IPS-20b (cell line): ENCODE data around the gene RMRP.
A peak's percentile ranks its signal among the peaks of the same experiment; 100 is the strongest.

Source experiments
- H3K27ac ChIP-seq: one replicate; pipeline ENCODE4 v1.5.1; 2013; ENCODE audit warnings: low read length
- H3K27me3 ChIP-seq: 2 replicates; pipeline ENCODE4 v1.6.1; 2013; ENCODE audit warnings: mild to moderate bottlenecking, low read length, inconsistent platforms; ENCODE audit not compliant: insufficient read depth
- H3K36me3 ChIP-seq: 2 replicates; pipeline ENCODE4 v1.6.1; 2013; ENCODE audit warnings: low read depth, mild to moderate bottlenecking, inconsistent platforms, low read length, moderate library complexity; ENCODE audit not compliant: insufficient read depth
- H3K4me1 ChIP-seq: 2 replicates; pipeline ENCODE4 v1.6.1; 2013; ENCODE audit warnings: mild to moderate bottlenecking, control low read depth, inconsistent platforms, low read length, moderate library complexity; ENCODE audit not compliant: insufficient read depth
- H3K4me3 ChIP-seq: 2 replicates; pipeline ENCODE4 v1.5.1; 2013; ENCODE audit warnings: mild to moderate bottlenecking, low read length, inconsistent platforms
- H3K9ac ChIP-seq: 2 replicates; pipeline ENCODE4 v1.6.1; 2013; ENCODE audit warnings: low read depth, mild to moderate bottlenecking, inconsistent platforms, low read length, moderate library complexity
- H3K9me3 ChIP-seq: 2 replicates; pipeline ENCODE4 v1.6.1; 2013; ENCODE audit warnings: mild to moderate bottlenecking, low read depth, low read length, inconsistent platforms; ENCODE audit not compliant: insufficient read depth

RMRP gene

GRCh38 chr9:35685506-35685905, 27.7 kb upstream of the RMRP start:
- Histone ChIP-seq H3K9ac (no peak overlapping the region), H3K27me3 (no peaks in the 10 kb centered on the region), H3K4me3 (no peak overlapping the region), H3K9me3 (no peaks in the 10 kb centered on the region), H3K36me3 (peaks cover 78% of the 10 kb centered on the region), H3K4me1 (peaks cover 8% of the 10 kb centered on the region), H3K27ac (no peak overlapping the region)

- no peak overlapping the region for H3K4me3 ChIP-seq
- H3K27me3 ChIP-seq: no peaks in the 10 kb centered on the region
- no peaks in the 10 kb centered on the region for H3K9me3 ChIP-seq
- H3K4me1 ChIP-seq: peaks cover 8% of the 10 kb centered on the region
- H3K9ac ChIP-seq: no peak overlapping the region
- peaks cover 78% of the 10 kb centered on the region for H3K36me3 ChIP-seq
- no peak overlapping the region for H3K27ac ChIP-seq
Observed at GRCh38 chr9:35684921-35685320, 27.1 kb upstream of the RMRP start.

DNA sequence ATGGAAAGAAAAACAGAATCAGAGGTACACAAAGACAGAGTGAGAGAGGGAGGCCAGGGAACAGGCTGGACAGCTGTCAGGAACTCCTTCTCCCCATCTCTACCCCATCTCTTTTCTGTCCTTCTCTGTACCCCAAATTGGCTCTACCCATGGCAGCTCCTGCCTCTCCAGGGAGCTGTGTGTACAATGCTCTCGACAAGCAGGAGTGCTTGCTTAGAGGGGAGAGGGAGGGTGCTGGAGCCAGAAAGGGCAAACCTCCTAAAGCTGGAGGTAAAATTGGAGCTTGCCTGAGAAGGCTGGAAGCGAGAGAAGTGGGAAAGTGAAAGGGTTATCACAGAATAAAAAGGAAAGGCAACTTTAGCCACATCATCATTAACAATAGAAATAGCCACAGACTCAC, 25.5 kb upstream of the RMRP start:
- Histone ChIP-seq H3K9me3 (no peaks in the 10 kb centered on the region), H3K4me3 (no peak overlapping the region), H3K4me1 (peaks cover 3% of the 10 kb centered on the region; the same call in 1 of the 2 replicates), H3K27ac (no peak overlapping the region), H3K36me3 (peaks cover 70% of the 10 kb centered on the region), H3K27me3 (no peaks in the 10 kb centered on the region), H3K9ac (no peak overlapping the region)

- no peak overlapping the region for H3K9ac ChIP-seq
- H3K36me3 ChIP-seq: peaks cover 64% of the 10 kb centered on the region
- no peak overlapping the region for H3K27ac ChIP-seq
- H3K9me3 ChIP-seq: no peaks in the 10 kb centered on the region
- H3K4me1 ChIP-seq: no peaks in the 10 kb centered on the region; the same call in 1 of the 2 replicates
- H3K4me3 ChIP-seq: no peak overlapping the region
- H3K27me3 ChIP-seq: no peaks in the 10 kb centered on the region
Observed at GRCh38 chr9:35682520-35683315, 24.9 kb upstream of the RMRP start.

- Histone ChIP-seq H3K9me3 (no peaks in the 10 kb centered on the region), H3K36me3 (peaks cover 57% of the 10 kb centered on the region), H3K4me1 (no peaks in the 10 kb centered on the region), H3K27ac (no peak overlapping the region), H3K4me3 (no peak overlapping the region), H3K27me3 (no peaks in the 10 kb centered on the region), H3K9ac (no peak overlapping the region)
Observed at GRCh38 chr9:35682051-35682450, 24.2 kb upstream of the RMRP start.

GRCh38 chr9:35681341-35682002, 23.7 kb upstream of the RMRP start:
- H3K4me1 ChIP-seq: peaks cover under 1% of the 10 kb centered on the region; the same call in 1 of the 2 replicates
- no peak overlapping the region for H3K4me3 ChIP-seq
- no peaks in the 10 kb centered on the region for H3K9me3 ChIP-seq
- peaks cover 52% of the 10 kb centered on the region for H3K36me3 ChIP-seq
- H3K27ac ChIP-seq: no peak overlapping the region
- H3K9ac ChIP-seq: no peak overlapping the region
- peaks cover 2% of the 10 kb centered on the region; the same call in 1 of the 2 replicates for H3K27me3 ChIP-seq

DNA sequence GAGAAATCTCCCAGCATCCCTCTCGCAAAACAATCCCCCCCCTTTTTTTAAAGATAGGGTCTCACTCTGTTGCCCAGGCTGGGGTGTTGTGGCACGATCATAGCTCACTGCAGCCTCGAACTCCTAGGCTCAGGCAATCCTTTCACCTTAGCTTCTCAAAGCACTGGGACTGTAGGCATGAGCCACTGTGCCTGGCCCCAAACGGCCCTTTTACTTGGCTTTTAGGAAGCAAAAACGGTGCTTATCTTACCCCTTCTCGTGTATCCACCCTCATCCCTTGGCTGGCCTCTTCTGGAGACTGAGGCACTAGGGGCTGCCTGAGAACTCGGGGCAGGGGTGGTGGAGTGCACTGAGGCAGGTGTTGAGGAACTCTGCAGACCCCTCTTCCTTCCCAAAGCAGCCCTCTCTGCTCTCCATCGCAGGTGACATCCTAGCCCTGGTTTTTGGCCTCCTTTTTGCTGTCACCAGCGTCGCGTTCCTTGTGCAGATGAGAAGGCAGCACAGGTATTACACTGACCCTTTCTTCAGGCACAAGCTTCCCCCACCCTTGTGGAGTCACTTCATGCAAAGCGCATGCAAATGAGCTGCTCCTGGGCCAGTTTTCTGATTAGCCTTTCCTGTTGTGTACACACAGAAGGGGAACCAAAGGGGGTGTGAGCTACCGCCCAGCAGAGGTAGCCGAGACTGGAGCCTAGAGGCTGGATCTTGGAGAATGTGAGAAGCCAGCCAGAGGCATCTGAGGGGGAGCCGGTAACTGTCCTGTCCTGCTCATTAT, 22.7 kb upstream of the RMRP start:
- Histone ChIP-seq H3K4me1 (peaks cover 6% of the 10 kb centered on the region; the same call in 1 of the 2 replicates), H3K27me3 (peaks cover 7% of the 10 kb centered on the region), H3K27ac (no peak overlapping the region), H3K36me3 (peaks cover 42% of the 10 kb centered on the region), H3K4me3 (no peak overlapping the region), H3K9ac (no peak overlapping the region), H3K9me3 (no peaks in the 10 kb centered on the region)

DNA sequence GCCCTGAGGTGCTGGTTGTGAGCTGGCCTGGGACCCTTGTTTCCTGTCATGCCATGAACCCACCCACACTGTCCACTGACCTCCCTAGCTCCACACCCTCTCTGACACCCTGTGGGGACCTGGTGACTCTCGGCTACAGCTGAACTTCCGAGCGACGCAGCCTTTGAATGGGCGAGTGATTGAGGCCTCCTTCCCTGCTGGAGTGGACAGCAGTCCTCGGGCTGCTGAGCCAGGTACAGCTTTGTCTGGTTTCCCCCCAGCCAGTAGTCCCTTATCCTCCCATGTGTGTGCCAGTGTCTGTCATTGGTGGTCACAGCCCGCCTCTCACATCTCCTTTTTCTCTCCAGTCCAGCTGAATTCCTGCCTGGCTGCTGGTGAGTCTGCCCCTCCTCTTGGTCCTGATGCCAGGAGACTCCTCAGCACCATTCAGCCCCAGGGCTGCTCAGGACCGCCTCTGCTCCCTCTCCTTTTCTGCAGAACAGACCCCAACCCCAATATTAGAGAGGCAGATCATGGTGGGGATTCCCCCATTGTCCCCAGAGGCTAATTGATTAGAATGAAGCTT, 22.0 kb upstream of the RMRP start:
- Histone ChIP-seq H3K4me1 (peaks cover 6% of the 10 kb centered on the region; the same call in 1 of the 2 replicates), H3K27ac (no peak overlapping the region), H3K4me3 (no peak overlapping the region), H3K27me3 (peaks cover 7% of the 10 kb centered on the region), H3K9me3 (no peaks in the 10 kb centered on the region), H3K36me3 (peaks cover 35% of the 10 kb centered on the region), H3K9ac (no peak overlapping the region)

GRCh38 chr9:35679091-35679490, 21.3 kb upstream of the RMRP start:
- no peak overlapping the region for H3K27ac ChIP-seq

GRCh38 chr9:35675732-35676392, 18.0 kb upstream of the RMRP start:
- Histone ChIP-seq H3K36me3 (no peaks in the 10 kb centered on the region), H3K9me3 (no peaks in the 10 kb centered on the region), H3K27ac (no peak overlapping the region), H3K9ac (peak overlapping the region; percentile 79; the same call in 1 of the 2 replicates), H3K4me1 (peaks cover 6% of the 10 kb centered on the region; the same call in 1 of the 2 replicates), H3K4me3 (peak overlapping the region; percentile 86), H3K27me3 (peaks cover 18% of the 10 kb centered on the region)

More at GRCh38 chr9:35679091-35679490, 21.3 kb upstream of the RMRP start:
- Histone ChIP-seq H3K4me1 (peaks cover 6% of the 10 kb centered on the region; the same call in 1 of the 2 replicates), H3K9me3 (no peaks in the 10 kb centered on the region), H3K27me3 (peaks cover 15% of the 10 kb centered on the region), H3K4me3 (no peak overlapping the region), H3K9ac (no peak overlapping the region), H3K36me3 (peaks cover 28% of the 10 kb centered on the region)

DNA sequence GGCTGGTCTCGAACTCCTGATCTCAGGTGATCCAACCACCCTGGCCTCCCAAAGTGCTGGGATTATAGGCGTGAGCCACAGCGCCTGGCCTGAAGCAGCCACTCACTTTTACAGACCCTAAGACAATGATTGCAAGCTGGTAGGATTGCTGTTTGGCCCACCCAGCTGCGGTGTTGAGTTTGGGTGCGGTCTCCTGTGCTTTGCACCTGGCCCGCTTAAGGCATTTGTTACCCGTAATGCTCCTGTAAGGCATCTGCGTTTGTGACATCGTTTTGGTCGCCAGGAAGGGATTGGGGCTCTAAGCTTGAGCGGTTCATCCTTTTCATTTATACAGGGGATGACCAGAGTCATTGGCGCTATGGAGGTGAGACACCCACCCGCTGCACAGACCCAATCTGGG, 17.4 kb upstream of the RMRP start:
- Histone ChIP-seq H3K4me3 (peak overlapping the region; percentile 86), H3K27me3 (peaks cover 18% of the 10 kb centered on the region), H3K9ac (peak overlapping the region; percentile 79; the same call in 1 of the 2 replicates), H3K27ac (no peak overlapping the region), H3K4me1 (peaks cover 6% of the 10 kb centered on the region; the same call in 1 of the 2 replicates), H3K9me3 (no peaks in the 10 kb centered on the region), H3K36me3 (no peaks in the 10 kb centered on the region)
